ENCODE data around the gene CD247.

The CD247 gene

DNA sequence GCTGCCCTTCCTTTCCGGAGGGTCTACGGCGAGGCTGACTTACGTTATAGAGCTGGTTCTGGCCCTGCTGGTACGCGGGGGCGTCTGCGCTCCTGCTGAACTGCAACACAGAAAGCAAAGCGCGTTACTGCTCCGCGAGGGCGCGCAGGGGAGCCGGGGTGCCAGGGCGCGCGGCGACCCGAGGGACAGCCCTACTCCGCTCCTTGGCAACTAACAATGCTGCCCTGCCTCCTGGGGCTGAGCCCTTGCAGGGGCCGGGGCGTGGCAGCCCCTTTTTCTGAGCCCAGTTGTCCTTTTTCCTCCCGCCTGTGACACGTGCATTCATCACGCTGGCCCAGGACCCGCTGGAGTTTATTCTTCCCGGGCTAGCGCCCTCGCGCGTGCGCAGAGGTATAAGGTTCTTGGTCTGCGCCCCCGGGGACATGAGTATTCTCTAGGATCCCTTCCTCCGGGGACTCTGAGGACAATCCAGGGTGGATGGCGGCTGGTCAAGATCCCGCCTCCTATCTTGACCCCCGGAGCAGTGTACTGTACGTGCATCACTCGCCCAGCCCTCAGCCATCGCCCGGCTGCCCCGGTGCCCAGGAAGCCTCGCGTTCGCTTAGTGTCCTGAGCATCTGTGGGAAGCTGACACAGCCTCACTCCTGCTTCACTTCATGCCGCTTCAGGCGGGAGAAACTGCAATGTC is 78.9 kb downstream of the CD247 start:
- H3K36me3 ChIP-seq (ENCODE audit: insufficient read depth, low read length), result no peaks in the 10 kb centered on the region
- no peaks in the 10 kb centered on the region for H3K27me3 ChIP-seq (ENCODE audit: control insufficient read depth in 1 of 2, insufficient read depth in 2 of 2, low read length in 2 of 2)
- H3K4me1 ChIP-seq (ENCODE audit: insufficient read depth, low read length), result peaks cover 5% of the 10 kb centered on the region
- no peak overlapping the region for H3K27ac ChIP-seq (ENCODE audit: low read depth, low read length)
- no peak overlapping the region for H3K9ac ChIP-seq (ENCODE audit: low read length)
- no peaks in the 10 kb centered on the region for H3K9me3 ChIP-seq (ENCODE audit: low read length)
- H3K4me3 ChIP-seq (ENCODE audit: low read depth in 1 of 2, low read length in 2 of 2), result peak overlapping the region; percentile 47 to 60

DNA sequence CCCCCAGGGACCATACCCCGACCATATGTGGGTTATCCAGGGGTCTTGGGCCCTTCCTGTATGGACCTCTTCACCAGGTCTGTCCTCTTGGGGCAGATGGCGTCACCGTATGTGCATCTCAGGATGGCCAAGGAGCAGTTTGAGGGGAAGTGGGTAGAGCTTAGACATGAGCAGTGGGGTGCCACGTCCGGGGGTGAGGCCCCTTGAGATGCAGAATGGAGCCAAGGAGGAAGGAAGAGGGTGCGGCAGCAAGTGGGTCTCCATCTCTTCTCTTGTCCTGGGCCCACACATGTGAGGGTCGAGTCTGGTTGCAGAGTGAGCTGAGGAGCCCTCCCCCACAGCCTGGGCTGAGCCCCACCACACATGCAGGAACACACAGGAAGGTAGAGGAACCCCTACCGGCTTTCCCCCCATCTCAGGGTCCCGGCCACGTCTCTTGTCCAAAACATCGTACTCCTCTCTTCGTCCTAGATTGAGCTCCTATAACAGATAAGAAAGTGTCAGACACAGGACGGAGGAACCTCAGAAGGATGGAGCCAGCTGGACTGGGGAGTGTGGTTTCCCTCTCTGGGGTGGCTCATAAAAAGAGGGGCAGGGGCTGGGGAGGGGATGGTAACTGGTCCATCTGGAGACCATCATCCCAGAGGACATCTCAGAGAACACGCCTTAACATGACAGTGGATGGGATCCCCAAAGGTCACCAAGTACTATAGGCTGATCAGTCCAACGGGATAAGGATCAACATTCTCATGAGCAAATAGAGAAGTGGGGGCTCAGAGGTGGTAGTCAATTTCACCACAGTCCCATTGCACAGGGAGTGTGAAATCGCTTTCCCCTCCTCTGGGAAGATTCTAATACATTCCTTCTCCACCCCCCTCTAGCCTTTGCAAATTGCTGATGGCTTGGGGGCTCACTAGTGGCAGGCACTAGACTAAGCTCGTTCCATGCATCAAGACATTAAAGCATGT is 79.9 kb downstream of the CD247 start:
- H3K9ac ChIP-seq (ENCODE audit: low read length), result no peak overlapping the region

DNA sequence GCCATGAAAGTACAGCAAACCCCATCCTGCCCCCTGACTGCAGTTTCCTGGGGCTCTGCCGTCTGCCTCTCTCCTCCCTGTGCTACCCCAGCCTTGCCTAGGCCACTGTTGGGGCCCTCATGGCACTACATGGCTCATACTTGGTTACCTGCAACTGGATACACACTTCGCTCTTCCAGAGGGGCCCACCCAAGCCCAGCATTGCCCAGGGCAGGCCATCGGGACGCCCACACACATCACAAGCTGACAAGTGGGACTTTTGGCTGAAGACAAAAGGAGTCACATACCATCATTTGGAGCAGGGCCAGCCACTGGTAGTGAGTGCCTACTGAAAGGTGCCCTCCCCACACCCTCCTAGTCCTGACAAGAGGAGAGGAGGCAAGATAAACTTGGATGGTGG is 82.8 kb downstream of the CD247 start:
- H3K27ac ChIP-seq (ENCODE audit: low read depth, low read length), result no peak overlapping the region
- no peak overlapping the region for H3K9ac ChIP-seq (ENCODE audit: low read length)
- H3K36me3 ChIP-seq (ENCODE audit: insufficient read depth, low read length), result no peaks in the 10 kb centered on the region
- no peaks in the 10 kb centered on the region for H3K9me3 ChIP-seq (ENCODE audit: low read length)
- no peak overlapping the region for H3K4me3 ChIP-seq (ENCODE audit: low read depth in 1 of 2, low read length in 2 of 2)
- peaks cover 5% of the 10 kb centered on the region for H3K4me1 ChIP-seq (ENCODE audit: insufficient read depth, low read length)
- no peaks in the 10 kb centered on the region for H3K27me3 ChIP-seq (ENCODE audit: control insufficient read depth in 1 of 2, insufficient read depth in 2 of 2, low read length in 2 of 2)

More for the DNA sequence above, 79.9 kb downstream of the CD247 start:
- no peaks in the 10 kb centered on the region for H3K36me3 ChIP-seq (ENCODE audit: insufficient read depth, low read length)
- no peak overlapping the region for H3K4me3 ChIP-seq (ENCODE audit: low read depth in 1 of 2, low read length in 2 of 2)
- H3K4me1 ChIP-seq (ENCODE audit: insufficient read depth, low read length), result peaks cover 5% of the 10 kb centered on the region
- no peaks in the 10 kb centered on the region for H3K27me3 ChIP-seq (ENCODE audit: control insufficient read depth in 1 of 2, insufficient read depth in 2 of 2, low read length in 2 of 2)
- no peaks in the 10 kb centered on the region for H3K9me3 ChIP-seq (ENCODE audit: low read length)
- H3K27ac ChIP-seq (ENCODE audit: low read depth, low read length), result no peak overlapping the region

DNA sequence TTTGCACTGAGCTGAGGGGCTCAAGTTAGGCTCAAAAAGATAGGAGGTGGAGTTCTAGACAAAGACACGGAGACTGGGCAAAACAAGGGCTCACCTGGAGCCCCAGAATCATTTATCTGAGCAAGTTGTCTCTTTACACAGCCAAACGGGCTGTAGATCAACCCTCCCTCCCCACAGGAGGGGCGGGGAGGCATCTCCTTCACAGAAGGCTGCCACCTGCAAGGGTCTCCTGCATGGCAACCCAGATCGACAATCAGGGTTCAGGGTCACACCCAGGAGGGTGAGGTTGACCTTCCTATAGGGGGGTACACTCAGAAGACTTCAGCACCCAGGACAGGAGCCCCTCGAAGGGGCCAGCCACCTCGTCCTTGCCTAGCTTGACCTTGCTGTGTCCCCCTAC is 84.0 kb downstream of the CD247 start:
- Histone ChIP-seq H3K27me3 (ENCODE audit: control insufficient read depth in 1 of 2, insufficient read depth in 2 of 2, low read length in 2 of 2) (no peaks in the 10 kb centered on the region), H3K36me3 (ENCODE audit: insufficient read depth, low read length) (no peaks in the 10 kb centered on the region), H3K9me3 (ENCODE audit: low read length) (no peaks in the 10 kb centered on the region), H3K27ac (ENCODE audit: low read depth, low read length) (no peak overlapping the region), H3K4me1 (ENCODE audit: insufficient read depth, low read length) (peaks cover 4% of the 10 kb centered on the region), H3K4me3 (ENCODE audit: low read depth in 1 of 2, low read length in 2 of 2) (no peak overlapping the region), H3K9ac (ENCODE audit: low read length) (no peak overlapping the region)

DNA sequence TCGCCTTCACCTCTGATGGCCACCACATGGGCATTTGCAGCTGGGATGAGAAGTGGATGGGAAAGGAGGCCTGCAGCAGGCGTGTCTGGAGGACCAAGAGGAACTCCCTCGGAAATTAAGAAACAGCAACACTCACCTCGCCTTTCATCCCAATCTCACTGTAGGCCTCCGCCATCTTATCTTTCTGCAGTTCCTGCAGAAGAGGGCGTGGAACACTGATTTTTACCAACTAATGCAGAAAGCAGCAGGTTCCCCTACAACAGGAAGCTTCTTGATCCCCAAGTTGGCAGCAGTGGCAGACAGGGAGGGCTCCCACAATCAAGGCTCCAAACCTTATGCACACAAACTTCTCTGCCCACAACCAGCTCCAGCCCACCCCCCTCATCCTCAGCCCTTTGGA is 84.4 kb downstream of the CD247 start:
- no peaks in the 10 kb centered on the region for H3K4me1 ChIP-seq (ENCODE audit: insufficient read depth, low read length)
- no peak overlapping the region for H3K9ac ChIP-seq (ENCODE audit: low read length)

DNA sequence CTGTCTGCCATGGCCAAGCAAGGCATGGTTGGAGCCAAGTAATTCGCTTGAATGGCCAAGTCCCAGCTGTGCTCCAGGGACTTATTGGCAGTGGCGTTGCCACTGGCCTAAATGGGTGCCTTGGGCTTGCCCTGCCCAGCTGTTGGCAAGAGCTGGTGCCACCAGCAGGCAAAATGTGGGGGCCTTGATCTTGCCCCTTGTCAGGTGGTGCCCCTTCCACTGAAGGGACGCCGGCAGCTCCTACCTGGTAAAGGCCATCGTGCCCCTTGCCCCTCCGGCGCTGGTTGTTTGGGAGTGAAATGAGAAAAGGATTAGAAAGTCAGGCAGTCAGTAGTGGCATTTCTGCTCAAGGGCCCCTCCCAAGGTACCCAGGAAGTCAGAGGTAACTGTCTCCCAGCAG is 85.5 kb downstream of the CD247 start:
- no peak overlapping the region for H3K27ac ChIP-seq (ENCODE audit: low read depth, low read length)
- H3K9ac ChIP-seq (ENCODE audit: low read length), result no peak overlapping the region
- no peaks in the 10 kb centered on the region for H3K9me3 ChIP-seq (ENCODE audit: low read length)
- no peak overlapping the region for H3K4me3 ChIP-seq (ENCODE audit: low read depth in 1 of 2, low read length in 2 of 2)
- no peaks in the 10 kb centered on the region for H3K27me3 ChIP-seq (ENCODE audit: control insufficient read depth in 1 of 2, insufficient read depth in 2 of 2, low read length in 2 of 2)
- no peaks in the 10 kb centered on the region for H3K4me1 ChIP-seq (ENCODE audit: insufficient read depth, low read length)
- H3K36me3 ChIP-seq (ENCODE audit: insufficient read depth, low read length), result no peaks in the 10 kb centered on the region

More for the DNA sequence above, 84.4 kb downstream of the CD247 start:
- Histone ChIP-seq H3K27ac (ENCODE audit: low read depth, low read length) (no peak overlapping the region), H3K4me3 (ENCODE audit: low read depth in 1 of 2, low read length in 2 of 2) (no peak overlapping the region), H3K27me3 (ENCODE audit: control insufficient read depth in 1 of 2, insufficient read depth in 2 of 2, low read length in 2 of 2) (no peaks in the 10 kb centered on the region), H3K36me3 (ENCODE audit: insufficient read depth, low read length) (no peaks in the 10 kb centered on the region), H3K9me3 (ENCODE audit: low read length) (no peaks in the 10 kb centered on the region)

DNA sequence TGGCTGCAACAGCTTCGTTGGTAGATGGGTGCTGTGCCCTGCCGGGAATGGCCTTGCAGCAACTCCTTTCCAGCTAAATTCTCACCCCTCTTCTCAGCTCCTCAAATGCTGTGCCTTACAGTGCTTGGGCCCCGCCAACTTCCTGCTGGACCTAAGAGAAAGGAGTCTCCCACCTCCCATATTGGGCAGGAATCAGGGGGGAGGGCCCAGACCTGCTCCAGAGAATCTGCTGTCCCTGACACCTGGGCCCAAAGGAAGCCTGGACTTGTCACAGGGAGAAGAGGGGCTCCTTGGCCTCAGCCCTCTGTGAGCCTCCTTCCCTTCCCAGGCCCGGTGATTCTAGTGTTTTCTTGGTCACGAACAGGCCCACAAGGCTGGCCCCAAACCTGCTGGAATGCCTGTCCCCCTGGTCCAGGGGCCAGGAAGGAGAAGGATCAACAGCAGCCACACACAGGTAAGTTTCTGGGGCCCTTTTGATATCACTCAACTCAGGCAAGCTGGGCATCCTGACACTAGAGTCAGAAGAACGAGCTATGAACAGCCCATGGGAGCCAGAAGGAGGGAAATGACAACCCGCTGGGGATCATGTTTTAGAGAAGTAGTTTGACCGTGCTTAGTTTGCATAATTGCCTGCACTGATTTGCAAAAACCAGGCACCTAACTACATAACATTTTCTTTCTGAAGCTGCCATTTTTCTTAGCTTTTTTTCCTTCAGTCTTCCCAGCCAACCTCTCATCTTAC is 86.2 kb downstream of the CD247 start:
- Histone ChIP-seq H3K4me1 (ENCODE audit: insufficient read depth, low read length) (no peaks in the 10 kb centered on the region), H3K27ac (ENCODE audit: low read depth, low read length) (no peak overlapping the region), H3K9me3 (ENCODE audit: low read length) (no peaks in the 10 kb centered on the region), H3K9ac (ENCODE audit: low read length) (no peak overlapping the region), H3K4me3 (ENCODE audit: low read depth in 1 of 2, low read length in 2 of 2) (no peak overlapping the region), H3K36me3 (ENCODE audit: insufficient read depth, low read length) (no peaks in the 10 kb centered on the region), H3K27me3 (ENCODE audit: control insufficient read depth in 1 of 2, insufficient read depth in 2 of 2, low read length in 2 of 2) (no peaks in the 10 kb centered on the region)

DNA sequence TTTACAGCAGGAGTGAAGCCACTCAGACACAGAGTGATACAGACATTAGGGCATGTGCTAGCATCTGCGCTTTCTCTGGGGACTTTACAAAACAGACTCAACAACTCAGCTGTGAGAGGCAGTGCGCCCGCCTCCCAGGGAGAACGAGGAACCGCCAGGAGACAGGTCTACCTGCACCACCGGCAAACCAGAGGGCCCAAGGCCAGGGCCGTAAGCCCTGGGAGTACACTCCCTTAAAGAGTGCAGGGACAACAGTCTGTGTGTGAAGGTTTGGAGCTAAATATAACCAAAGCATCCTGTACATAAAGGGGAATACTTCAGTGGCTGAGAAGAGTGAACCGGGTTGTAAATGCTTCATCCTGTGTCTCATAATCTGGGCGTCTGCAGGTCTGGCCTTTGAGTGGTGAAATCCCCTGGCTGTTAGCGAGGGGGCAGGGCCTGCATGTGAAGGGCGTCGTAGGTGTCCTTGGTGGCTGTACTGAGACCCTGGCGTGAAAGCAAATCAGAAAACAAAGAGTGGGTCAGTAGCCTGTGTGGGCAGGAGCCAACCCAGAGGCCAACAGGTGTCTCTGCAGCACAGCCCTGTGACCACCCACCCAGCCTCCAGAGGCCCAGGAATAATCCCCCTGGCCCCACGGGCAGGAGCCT is 86.9 kb downstream of the CD247 start:
- Histone ChIP-seq H3K4me1 (ENCODE audit: insufficient read depth, low read length) (no peaks in the 10 kb centered on the region), H3K36me3 (ENCODE audit: insufficient read depth, low read length) (no peaks in the 10 kb centered on the region), H3K27ac (ENCODE audit: low read depth, low read length) (no peak overlapping the region), H3K9me3 (ENCODE audit: low read length) (no peaks in the 10 kb centered on the region), H3K27me3 (ENCODE audit: control insufficient read depth in 1 of 2, insufficient read depth in 2 of 2, low read length in 2 of 2) (no peaks in the 10 kb centered on the region), H3K4me3 (ENCODE audit: low read depth in 1 of 2, low read length in 2 of 2) (no peak overlapping the region), H3K9ac (ENCODE audit: low read length) (no peak overlapping the region)

DNA sequence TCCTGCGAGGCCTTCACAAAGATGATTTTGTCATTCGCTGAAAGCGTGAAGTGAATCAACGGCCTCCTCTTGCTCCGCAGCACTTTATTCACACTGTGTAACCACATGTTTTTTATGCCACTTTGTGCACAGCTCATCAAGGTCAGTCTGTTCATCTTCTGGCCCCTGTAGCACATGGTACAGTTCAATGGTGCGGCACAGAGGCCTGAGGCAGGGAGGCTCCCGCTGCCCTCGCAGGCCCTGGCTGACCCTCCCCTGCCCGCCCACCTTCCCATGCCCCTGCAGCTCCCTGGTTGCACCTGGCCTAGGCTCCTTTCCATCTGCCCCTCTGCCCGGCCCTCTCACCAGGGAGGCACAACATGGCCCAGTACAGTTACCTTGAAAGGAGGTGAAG is 87.5 kb downstream of the CD247 start:
- Histone ChIP-seq H3K9ac (ENCODE audit: low read length) (no peak overlapping the region), H3K9me3 (ENCODE audit: low read length) (no peaks in the 10 kb centered on the region), H3K27ac (ENCODE audit: low read depth, low read length) (no peak overlapping the region), H3K4me1 (ENCODE audit: insufficient read depth, low read length) (no peaks in the 10 kb centered on the region), H3K36me3 (ENCODE audit: insufficient read depth, low read length) (no peaks in the 10 kb centered on the region), H3K4me3 (ENCODE audit: low read depth in 1 of 2, low read length in 2 of 2) (no peak overlapping the region), H3K27me3 (ENCODE audit: control insufficient read depth in 1 of 2, insufficient read depth in 2 of 2, low read length in 2 of 2) (no peaks in the 10 kb centered on the region)

DNA sequence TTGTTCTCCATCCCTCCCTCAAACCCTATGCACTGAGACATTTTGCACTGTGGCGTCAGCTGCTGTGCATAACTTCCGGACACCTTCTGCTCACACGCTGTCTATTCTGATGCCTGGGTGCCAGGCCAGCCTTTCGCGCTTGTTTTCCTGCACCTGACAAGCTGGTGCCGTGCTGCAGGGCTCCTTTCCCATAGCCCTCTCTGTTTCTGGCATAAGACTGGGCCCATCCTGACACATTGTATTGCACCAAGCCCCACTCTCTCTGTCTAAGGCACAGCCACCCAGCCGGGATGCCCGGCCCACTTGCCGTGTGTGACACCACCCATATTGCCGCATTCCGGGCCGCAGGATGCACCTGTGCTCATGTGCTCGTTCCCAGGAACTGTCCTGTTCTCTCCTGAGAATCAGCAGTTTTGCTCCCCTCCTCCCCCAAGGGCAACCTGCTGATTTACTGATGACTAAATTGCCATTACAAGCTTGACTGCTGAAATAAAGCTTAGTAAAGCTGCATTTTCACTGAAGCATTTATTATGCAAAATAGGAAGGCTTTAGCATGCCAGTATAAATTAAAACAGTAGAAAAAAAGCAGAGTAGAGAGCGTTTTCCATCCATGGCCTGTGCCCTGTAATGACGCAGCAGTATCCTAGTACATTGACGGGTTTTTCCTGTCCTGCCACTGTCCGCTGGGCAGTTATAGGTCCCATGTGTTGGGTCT is 88.0 kb downstream of the CD247 start:
- no peak overlapping the region for H3K9ac ChIP-seq (ENCODE audit: low read length)
- H3K27me3 ChIP-seq (ENCODE audit: control insufficient read depth in 1 of 2, insufficient read depth in 2 of 2, low read length in 2 of 2), result no peaks in the 10 kb centered on the region
- no peaks in the 10 kb centered on the region for H3K36me3 ChIP-seq (ENCODE audit: insufficient read depth, low read length)
- H3K27ac ChIP-seq (ENCODE audit: low read depth, low read length), result no peak overlapping the region
- H3K4me1 ChIP-seq (ENCODE audit: insufficient read depth, low read length), result no peaks in the 10 kb centered on the region
- H3K4me3 ChIP-seq (ENCODE audit: low read depth in 1 of 2, low read length in 2 of 2), result no peak overlapping the region
- no peaks in the 10 kb centered on the region for H3K9me3 ChIP-seq (ENCODE audit: low read length)
